Measurements from ENCODE around the gene NEDD8. TPM values are rescaled to one million over a fixed set of nuclear protein-coding genes. Genes with fewer than 3 reads are reported as not detected.
"Not testable (repeated sequence)": the region's sequence is repeated elsewhere in the genome, so short reads cannot be mapped to it uniquely, and the experiment has no call there.

Gene NEDD8
- total and polyA plus RNA-seq, 4 experiments from 2014 or later: 116 to 425 (median 239) TPM

DNA sequence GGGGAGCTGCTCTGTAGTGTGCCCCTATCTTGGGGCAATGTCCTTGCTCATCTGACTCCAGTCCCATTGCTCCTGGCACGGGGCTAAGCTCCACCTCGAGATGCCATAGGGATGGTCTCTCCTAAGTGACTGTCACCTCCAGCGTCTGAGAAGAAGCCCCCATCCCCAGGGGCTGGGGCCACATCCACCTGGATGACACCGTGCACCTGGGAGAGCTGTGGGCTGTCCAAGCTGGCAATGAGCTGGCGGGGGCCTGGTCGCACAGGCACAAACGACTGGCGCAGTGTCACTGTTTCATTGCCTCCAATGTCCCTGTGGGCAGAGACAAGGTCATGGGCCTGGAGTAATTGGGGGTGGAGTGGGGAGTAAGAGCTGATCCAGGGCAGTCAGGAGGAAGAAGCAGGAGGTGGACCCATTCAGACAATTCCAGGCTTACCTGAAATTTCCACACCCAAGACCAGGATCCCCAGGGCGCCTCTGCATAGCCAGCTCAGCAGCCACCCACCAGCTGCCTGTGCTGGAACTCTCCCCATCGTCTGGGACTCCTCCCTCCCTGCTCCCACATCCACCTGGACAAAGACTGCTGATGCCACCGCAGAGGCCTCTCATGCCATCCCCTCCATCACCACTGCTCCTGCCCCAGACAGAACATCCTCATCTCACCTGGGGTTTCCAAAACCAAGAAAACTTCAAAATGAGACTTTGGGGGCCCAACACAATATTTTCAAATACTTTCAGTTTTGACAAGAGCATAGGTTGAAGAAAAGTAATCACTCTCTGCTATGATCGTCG, 17.3 kb upstream of the NEDD8 start:
- no peak for DNase-seq
- Histone ChIP-seq H3K9me3 (ENCODE audit: control insufficient read depth in 1 of 2, low read length in 2 of 2) (no peaks in the 10 kb centered on the region), H3K27ac (ENCODE audit: low read depth, low read length) (no peak overlapping the region), H3K36me3 (ENCODE audit: insufficient read depth, low read length) (peaks cover 3% of the 10 kb centered on the region), H3K4me1 (ENCODE audit: insufficient read depth, low read length) (peaks cover 21% of the 10 kb centered on the region), H3K27me3 (ENCODE audit: insufficient read depth, low read length) (no peaks in the 10 kb centered on the region), H3K4me3 (ENCODE audit: low read length in 2 of 2) (no peak overlapping the region)
- Mint-ChIP-seq H3K4me1 (peaks cover 20 to 40% (median 28%) of the 10 kb centered on the region in 4 donors), H3K9me3 (no peaks in the 10 kb centered on the region), H3K27ac (peak overlapping the region; percentile 16 to 87 (median 74)), H3K36me3 (peaks cover 8 to 18% of the 10 kb centered on the region in 2 donors), H3K4me3 (peak overlapping the region in 5 of 8 donors; percentile 4 to 70 (median 57)), H3K27me3 (no peaks in the 10 kb centered on the region)
- intact Hi-C loops (cut with micrococcal nuclease): no loop called here
- ChIA-PET POLR2A (ENCODE audit: partially characterized antibody) (interaction anchor here (1.3 kb wide), 1 partner anchor 21 kb away, joined by 4 read pairs; no protein-coding TSS in a partner anchor), CTCF (ENCODE audit: partially characterized antibody) (interaction anchor here (0.9 to 25.6 kb wide), 5 partner anchors 21 to 182 kb away, joined by 3 to 556 read pairs (median 3); partner anchors contain the start of genes CIDEB, DHRS1, LTB4R and LTB4R2)

DNA sequence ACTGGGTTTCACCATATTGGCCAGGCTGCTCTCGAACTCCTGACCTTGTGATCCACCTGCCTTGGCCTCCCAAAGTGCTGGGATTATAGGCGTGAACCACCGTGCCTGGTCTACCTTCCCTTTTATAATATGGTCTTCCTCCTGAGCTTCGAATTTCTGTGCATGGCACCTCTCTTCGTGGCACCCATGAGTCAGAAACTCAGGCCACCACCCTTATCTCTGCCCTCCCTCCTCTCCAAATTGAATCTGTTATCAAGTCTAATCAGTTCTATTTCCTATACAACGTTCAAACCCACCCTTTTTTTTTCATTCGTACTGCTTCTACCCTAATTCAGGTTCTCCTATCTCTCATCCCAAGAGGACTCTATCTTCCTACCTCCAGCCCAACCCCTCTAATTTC, 15.3 kb upstream of the NEDD8 start:
- Histone ChIP-seq H3K9me3 (ENCODE audit: control insufficient read depth in 1 of 2, low read length in 2 of 2) (no peaks in the 10 kb centered on the region), H3K27me3 (ENCODE audit: insufficient read depth, low read length) (no peaks in the 10 kb centered on the region), H3K4me3 (ENCODE audit: low read length in 2 of 2) (no peak overlapping the region), H3K27ac (ENCODE audit: low read depth, low read length) (no peak overlapping the region), H3K36me3 (ENCODE audit: insufficient read depth, low read length) (no peaks in the 10 kb centered on the region), H3K4me1 (ENCODE audit: insufficient read depth, low read length) (peaks cover 32% of the 10 kb centered on the region)
- Mint-ChIP-seq H3K4me1 (peaks cover 27 to 56% (median 39%) of the 10 kb centered on the region in 4 donors), H3K36me3 (peaks cover 0 to 15% of the 10 kb centered on the region in 2 donors), H3K27ac (peak overlapping the region; percentile 81 to 98 (median 97)), H3K9me3 (no peaks in the 10 kb centered on the region), H3K27me3 (no peaks in the 10 kb centered on the region), H3K4me3 (peak overlapping the region; percentile 41 to 78 (median 72))
- ChIA-PET POLR2A (ENCODE audit: partially characterized antibody) (interaction anchor here (1.1 to 10.0 kb wide), 16 partner anchors 10 to 194 kb away, joined by 3 to 171 read pairs (median 6); partner anchors contain the start of genes CBLN3, CHMP4A, DHRS1 and EMC9), CTCF (ENCODE audit: partially characterized antibody) (interaction anchor here (0.7 to 25.6 kb wide), 11 partner anchors 16 to 234 kb away, joined by 3 to 556 read pairs (median 5); partner anchors contain the start of genes ADCY4, CIDEB, DHRS1 and LTB4R)
- intact Hi-C loops (cut with micrococcal nuclease): loop anchor here (1.0 kb wide), 1 partner anchor 24 kb away; the partner anchor contains the start of gene RABGGTA
- DNase-seq: no peak

GRCh38 chr14:24246765-24247212, 14.6 kb upstream of the NEDD8 start:
- no peaks in the 10 kb centered on the region for H3K27me3 ChIP-seq (ENCODE audit: insufficient read depth, low read length)
- peak overlapping the region; percentile 46 for H3K27ac ChIP-seq (ENCODE audit: low read depth, low read length)
- Mint-ChIP-seq H3K27ac (peak overlapping the region; percentile 87 to 98 (median 97)), H3K4me1 (peaks cover 27 to 62% (median 43%) of the 10 kb centered on the region in 4 donors), H3K9me3 (no peaks in the 10 kb centered on the region), H3K4me3 (peak overlapping the region; percentile 70 to 94 (median 86)), H3K36me3 (peaks cover 0 to 20% of the 10 kb centered on the region in 2 donors), H3K27me3 (no peaks in the 10 kb centered on the region)
- peak in 4 of 5 donors; percentile 35 to 52 (median 42) for DNase-seq
- H3K4me1 ChIP-seq (ENCODE audit: insufficient read depth, low read length): peaks cover 33% of the 10 kb centered on the region
- POLR2A ChIA-PET (ENCODE audit: partially characterized antibody): interaction anchor here (0.6 to 10.0 kb wide), 20 partner anchors 10 to 195 kb away, joined by 3 to 171 read pairs (median 5); partner anchors contain the start of genes CBLN3, CHMP4A, DCAF11 and DHRS1
- CTCF ChIA-PET (ENCODE audit: partially characterized antibody): interaction anchor here (0.7 to 25.6 kb wide), 14 partner anchors 16 to 235 kb away, joined by 3 to 556 read pairs (median 4); partner anchors contain the start of genes ADCY4, CIDEB, DHRS1 and LTB4R
- H3K9me3 ChIP-seq (ENCODE audit: control insufficient read depth in 1 of 2, low read length in 2 of 2): no peaks in the 10 kb centered on the region
- H3K36me3 ChIP-seq (ENCODE audit: insufficient read depth, low read length): no peaks in the 10 kb centered on the region
- intact Hi-C loops (cut with micrococcal nuclease): loop anchor here (1.0 kb wide), 1 partner anchor 25 kb away; the partner anchor contains the start of gene RABGGTA
- H3K4me3 ChIP-seq (ENCODE audit: low read length in 2 of 2): peak overlapping the region in 1 of 2 donors; percentile 25

- H3K4me3 Mint-ChIP-seq; H3K9me3 ChIP-seq (ENCODE audit: control insufficient read depth in 1 of 2, low read length in 2 of 2); H3K9me3 Mint-ChIP-seq; DNase-seq; H3K4me3 ChIP-seq (ENCODE audit: low read length in 2 of 2); H3K27me3 ChIP-seq (ENCODE audit: insufficient read depth, low read length); H3K27ac ChIP-seq (ENCODE audit: low read depth, low read length); H3K36me3 ChIP-seq (ENCODE audit: insufficient read depth, low read length); H3K27me3 Mint-ChIP-seq; intact Hi-C loops (cut with micrococcal nuclease): not testable (repeated sequence)
- peaks cover 48% of the 10 kb centered on the region for H3K4me1 ChIP-seq (ENCODE audit: insufficient read depth, low read length)
- ChIA-PET CTCF (ENCODE audit: partially characterized antibody) (interaction anchor here (1.1 to 25.6 kb wide), 9 partner anchors 26 to 191 kb away, joined by 3 to 556 read pairs (median 4); partner anchors contain the start of genes ADCY4, CBLN3, CIDEB and DHRS1), POLR2A (ENCODE audit: partially characterized antibody) (interaction anchor here (0.6 to 10.0 kb wide), 5 partner anchors 25 to 185 kb away, joined by 3 to 171 read pairs (median 3); partner anchors contain the start of genes CBLN3, CHMP4A, KHNYN and MDP1)
- Mint-ChIP-seq H3K36me3 (peaks cover 3 to 22% of the 10 kb centered on the region in 2 donors), H3K4me1 (peaks cover 28 to 64% (median 48%) of the 10 kb centered on the region in 4 donors), H3K27ac (peak overlapping the region in 3 of 7 donors; percentile 85 to 91 (median 91))
These were observed 13.2 kb upstream of the NEDD8 start for GRCh38 chr14:24245350-24245749.

GRCh38 chr14:24243336-24243836, 11.2 kb upstream of the NEDD8 start:
- DNase-seq: peak in 2 of 5 donors; percentile 13 to 51
- POLR2A ChIA-PET (ENCODE audit: partially characterized antibody): interaction anchor here (1.2 to 10.0 kb wide), 28 partner anchors 7 to 199 kb away, joined by 3 to 171 read pairs (median 19); partner anchors contain the start of genes CBLN3, CHMP4A, CIDEB and DCAF11
- peak overlapping the region; percentile 7 to 79 for H3K4me3 ChIP-seq (ENCODE audit: low read length in 2 of 2)
- peaks cover 62% of the 10 kb centered on the region for H3K4me1 ChIP-seq (ENCODE audit: insufficient read depth, low read length)
- no peaks in the 10 kb centered on the region for H3K27me3 ChIP-seq (ENCODE audit: insufficient read depth, low read length)
- intact Hi-C loops (cut with micrococcal nuclease): loop anchor here (1.0 to 2.0 kb wide), 5 partner anchors 54 to 229 kb away; partner anchors contain the start of genes IPO4, PSME2 and RNF31
- peaks cover 28% of the 10 kb centered on the region for H3K36me3 ChIP-seq (ENCODE audit: insufficient read depth, low read length)
- peak overlapping the region; percentile 96 for H3K27ac ChIP-seq (ENCODE audit: low read depth, low read length)
- H3K27me3 Mint-ChIP-seq: no peaks in the 10 kb centered on the region
- peak overlapping the region; percentile 99 to 100 (median 99) for H3K27ac Mint-ChIP-seq
- peak overlapping the region; percentile 87 to 99 (median 94) for H3K4me3 Mint-ChIP-seq
- H3K9me3 ChIP-seq (ENCODE audit: control insufficient read depth in 1 of 2, low read length in 2 of 2): no peaks in the 10 kb centered on the region
- H3K9me3 Mint-ChIP-seq: no peaks in the 10 kb centered on the region
- peaks cover 38 to 76% (median 59%) of the 10 kb centered on the region in 4 donors for H3K4me1 Mint-ChIP-seq
- CTCF ChIA-PET (ENCODE audit: partially characterized antibody): interaction anchor here (0.7 to 25.6 kb wide), 35 partner anchors 9 to 198 kb away, joined by 3 to 556 read pairs (median 10); partner anchors contain the start of genes CBLN3, CHMP4A, CIDEB and DHRS1
- H3K36me3 Mint-ChIP-seq: peaks cover 18 to 39% of the 10 kb centered on the region in 2 donors

DNA sequence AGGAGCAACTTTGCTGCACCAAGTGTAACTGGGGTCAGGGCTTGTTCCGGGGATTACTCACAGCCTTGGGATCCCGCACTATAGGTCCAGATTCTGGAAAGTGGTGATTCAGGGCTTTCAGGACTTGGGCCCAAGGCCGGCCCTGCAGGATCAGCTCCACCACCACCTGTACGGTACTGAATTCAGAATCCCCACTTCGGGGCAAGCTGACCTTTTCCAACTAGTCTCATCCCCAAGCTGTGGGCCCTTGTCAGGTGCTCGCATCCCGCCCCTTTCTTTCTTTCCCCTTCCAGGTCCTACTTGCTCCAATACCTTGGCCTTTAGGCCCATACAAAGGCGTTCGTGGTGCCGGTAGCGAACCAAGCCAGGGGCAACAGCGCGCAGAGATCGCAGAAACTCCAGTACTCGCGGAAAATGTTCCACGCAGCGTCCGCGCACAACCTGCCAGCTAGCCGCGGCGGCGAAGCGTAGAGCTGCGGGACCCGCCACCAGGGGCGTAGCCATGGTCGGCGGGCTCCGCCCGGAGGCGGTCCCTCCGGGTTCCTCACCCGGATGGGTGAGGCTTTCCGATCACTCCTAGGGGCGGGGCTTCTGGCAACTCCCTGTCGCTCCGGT, 9.8 kb upstream of the NEDD8 start:
- Histone ChIP-seq H3K4me3 (ENCODE audit: low read length in 2 of 2) (peak overlapping the region; percentile 79 to 81), H3K27me3 (ENCODE audit: insufficient read depth, low read length) (no peaks in the 10 kb centered on the region), H3K9me3 (ENCODE audit: control insufficient read depth in 1 of 2, low read length in 2 of 2) (no peaks in the 10 kb centered on the region), H3K36me3 (ENCODE audit: insufficient read depth, low read length) (peaks cover 42% of the 10 kb centered on the region), H3K27ac (ENCODE audit: low read depth, low read length) (peak overlapping the region; percentile 96), H3K4me1 (ENCODE audit: insufficient read depth, low read length) (peaks cover 55% of the 10 kb centered on the region)
- DNase-seq: peak; percentile 96 to 98 (median 97)
- peak overlapping the region; percentile 99 to 100 (median 99) for H3K27ac Mint-ChIP-seq
- ChIA-PET CTCF (ENCODE audit: partially characterized antibody) (interaction anchor here (0.8 to 25.6 kb wide), 47 partner anchors 9 to 432 kb away, joined by 3 to 556 read pairs (median 8); partner anchors contain the start of genes CBLN3, CHMP4A, CIDEB and DCAF11), POLR2A (ENCODE audit: partially characterized antibody) (interaction anchor here (0.7 to 10.0 kb wide), 48 partner anchors 9 to 921 kb away, joined by 3 to 171 read pairs (median 8); partner anchors contain the start of genes CARMIL3, CBLN3, CHMP4A and CIDEB)
- H3K27me3 Mint-ChIP-seq: no peaks in the 10 kb centered on the region
- peak overlapping the region; percentile 87 to 99 (median 94) for H3K4me3 Mint-ChIP-seq
- intact Hi-C loops (cut with micrococcal nuclease): loop anchor here (1.0 to 2.0 kb wide), 10 partner anchors 10 to 227 kb away; partner anchors contain the start of genes DCAF11, GMPR2, IPO4 and LTB4R
- no peaks in the 10 kb centered on the region for H3K9me3 Mint-ChIP-seq
- peaks cover 30 to 53% of the 10 kb centered on the region in 2 donors for H3K36me3 Mint-ChIP-seq
- peaks cover 35 to 77% (median 57%) of the 10 kb centered on the region in 4 donors for H3K4me1 Mint-ChIP-seq
